GM12891 (cell line): ENCODE results near the gene ZSWIM6.

Experiments
- POLR2A ChIP-seq: IDR thresholded peaks from 2 replicates; pipeline ENCODE4 v1.6.1; 2011; ENCODE audit warnings: low read depth, low read length, control low read depth
- TAF1 ChIP-seq: IDR thresholded peaks from 2 replicates; pipeline ENCODE4 v1.6.1; 2011; ENCODE audit warnings: low read depth, low read length, control low read depth

DNA sequence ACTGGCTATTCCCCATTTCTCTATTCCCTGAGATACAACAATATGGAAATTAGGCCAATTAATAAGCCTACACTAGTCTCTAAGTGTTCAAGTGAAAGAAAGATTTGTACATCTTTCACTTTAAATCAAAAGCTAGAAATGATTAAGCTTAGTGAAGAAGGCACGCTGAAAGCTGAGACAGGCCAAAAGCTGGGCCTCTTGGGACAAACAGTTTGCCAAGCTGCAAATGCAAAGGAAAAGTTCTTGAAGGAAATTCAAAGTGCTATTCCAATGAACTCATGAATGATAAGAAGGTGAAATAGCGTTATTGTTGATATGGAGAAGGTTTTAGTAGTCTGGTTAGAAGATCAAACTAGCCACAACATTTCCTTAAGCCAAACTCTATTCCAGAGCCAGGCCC is 256.2 kb downstream of the ZSWIM6 start:
- TF ChIP-seq POLR2A: no peak
- TF ChIP-seq TAF1: no peak
